KBM-7 (cell line): ENCODE measurements around the gene KDM2A.
A peak's percentile ranks its signal among the peaks of the same experiment; 100 is the strongest.

Experiments
- DNase-seq: peaks from one replicate; pipeline ENCODE4 v3.0.0-alpha.2; 2015
- in situ Hi-C: fragments of 300-500 bp; cut with MboI; formaldehyde crosslinking; loops from 2 replicates; pipeline ENCODE4 v1.14.3; 2020; ENCODE audit warnings: low sequenced_read_pairs, low pct_unique_long_range_greater_than_20kb, mixed read lengths

KDM2A gene

DNA sequence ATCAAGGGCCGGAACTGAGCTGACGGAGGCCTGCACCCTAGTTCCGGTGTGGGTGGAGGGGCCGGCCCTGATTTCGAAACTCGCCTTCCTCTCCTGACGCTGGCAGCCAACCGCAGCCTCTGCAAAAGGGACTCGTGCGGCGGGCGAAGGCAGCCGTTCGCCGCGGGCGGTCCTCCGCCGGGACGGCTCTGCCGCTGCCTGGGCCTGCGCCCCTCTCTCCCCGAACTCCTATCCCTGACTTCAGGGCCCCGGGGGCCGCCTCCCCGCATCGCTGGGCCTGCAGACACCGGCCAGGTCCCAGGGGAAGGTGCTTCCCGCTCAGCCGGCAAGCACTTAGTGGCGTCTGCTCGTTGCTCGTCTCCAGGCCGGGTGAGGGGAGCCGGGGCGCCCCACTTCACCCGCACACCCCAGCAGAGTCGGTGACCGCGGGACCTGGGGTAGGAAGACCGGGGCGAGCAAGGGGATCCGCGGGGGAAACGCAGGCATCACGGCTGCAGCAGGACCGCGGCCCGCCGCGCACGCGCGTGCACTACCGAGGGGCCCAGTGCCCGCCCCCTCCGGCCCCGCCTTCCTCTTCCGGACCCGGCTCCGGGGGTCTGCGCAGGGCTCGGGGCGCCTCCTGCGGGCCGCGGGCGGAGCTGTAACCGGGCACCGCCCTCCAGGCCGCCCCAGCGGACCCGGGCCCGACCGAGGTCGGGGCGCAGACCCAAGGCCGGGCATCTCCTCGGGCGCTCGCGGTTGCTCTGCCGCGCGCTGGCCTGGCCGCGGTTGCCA, 169.6 kb downstream of the KDM2A start:
- in situ Hi-C loops, result no loop called here
- DNase-seq, result peak; percentile 97

- DNase-seq, result no peak
- in situ Hi-C loops, result no loop called here
Observed at GRCh38 chr11:67289226-67289650, 170.2 kb downstream of the KDM2A start, which contains the start of gene ANKRD13D. Gene ANKRD13D (plus strand): TSS chr11:67289303. CDS start chr11:67289461, 158 bp downstream.

GRCh38 chr11:67289651-67290479, 170.8 kb downstream of the KDM2A start:
- in situ Hi-C loops, result no loop called here

GRCh38 chr11:67290801-67291200, 171.7 kb downstream of the KDM2A start:
- no peak for DNase-seq
- in situ Hi-C loops, result no loop called here

More at GRCh38 chr11:67289651-67290479, 170.8 kb downstream of the KDM2A start:
- no peak for DNase-seq

- no peak for DNase-seq
- in situ Hi-C loops, result no loop called here
Observed at GRCh38 chr11:67291481-67292381, 172.7 kb downstream of the KDM2A start.

GRCh38 chr11:67292671-67293070, 173.6 kb downstream of the KDM2A start:
- no peak for DNase-seq
- in situ Hi-C loops, result no loop called here

GRCh38 chr11:67293090-67293489, 174.0 kb downstream of the KDM2A start:
- in situ Hi-C loops, result no loop called here
- DNase-seq, result no peak

- in situ Hi-C loops, result no loop called here
- DNase-seq, result no peak
Observed at GRCh38 chr11:67295846-67296245, 176.8 kb downstream of the KDM2A start.

DNA sequence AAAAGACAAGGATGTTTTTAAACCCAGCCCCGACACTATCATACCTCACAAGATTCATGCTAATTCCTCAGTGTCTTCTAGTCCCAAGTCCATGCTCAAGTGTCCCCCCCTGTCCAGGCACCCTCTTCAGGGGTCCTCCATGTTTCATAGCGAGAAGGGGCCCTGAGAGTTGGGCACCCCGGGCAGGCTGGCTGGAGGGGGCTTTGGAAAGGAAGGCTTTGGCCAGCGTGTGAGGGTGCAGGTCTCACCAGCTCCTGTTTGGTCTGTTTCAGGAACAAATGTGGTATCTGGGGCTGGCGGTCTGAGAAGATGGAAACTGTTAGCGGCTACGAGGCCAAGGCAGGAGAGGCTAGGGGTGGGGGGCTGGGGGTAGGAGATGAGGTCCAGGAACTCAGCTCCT, 179.7 kb downstream of the KDM2A start:
- in situ Hi-C loops, result no loop called here
- DNase-seq, result no peak

- in situ Hi-C loops, result no loop called here
- no peak for DNase-seq
Observed at GRCh38 chr11:67299471-67300191, 180.6 kb downstream of the KDM2A start.

DNA sequence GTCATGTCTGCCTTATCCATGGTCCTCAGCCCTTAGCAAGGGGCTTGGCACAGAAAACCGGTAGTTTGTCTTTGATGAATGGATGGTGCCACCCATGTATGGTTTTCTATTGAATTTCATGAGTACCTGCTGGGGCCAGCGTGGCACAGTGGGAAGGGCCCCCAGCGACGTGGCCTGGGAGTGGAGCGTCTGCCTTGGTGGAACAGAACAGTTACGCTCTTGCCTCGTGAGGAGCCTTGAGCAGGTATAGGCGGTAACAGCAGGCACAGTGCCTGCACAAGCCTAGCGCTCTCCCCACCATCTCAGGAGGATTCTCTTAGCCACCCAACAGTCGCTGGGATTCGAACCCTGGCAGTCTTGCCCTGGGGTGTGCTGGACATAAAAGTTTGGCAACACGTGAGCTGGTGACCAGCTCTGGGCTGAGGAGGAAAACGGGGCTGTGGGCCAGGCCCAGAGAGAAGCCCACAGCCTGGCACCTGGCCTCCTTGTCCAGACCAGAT, 181.2 kb downstream of the KDM2A start:
- no peak for DNase-seq
- in situ Hi-C loops, result no loop called here

DNA sequence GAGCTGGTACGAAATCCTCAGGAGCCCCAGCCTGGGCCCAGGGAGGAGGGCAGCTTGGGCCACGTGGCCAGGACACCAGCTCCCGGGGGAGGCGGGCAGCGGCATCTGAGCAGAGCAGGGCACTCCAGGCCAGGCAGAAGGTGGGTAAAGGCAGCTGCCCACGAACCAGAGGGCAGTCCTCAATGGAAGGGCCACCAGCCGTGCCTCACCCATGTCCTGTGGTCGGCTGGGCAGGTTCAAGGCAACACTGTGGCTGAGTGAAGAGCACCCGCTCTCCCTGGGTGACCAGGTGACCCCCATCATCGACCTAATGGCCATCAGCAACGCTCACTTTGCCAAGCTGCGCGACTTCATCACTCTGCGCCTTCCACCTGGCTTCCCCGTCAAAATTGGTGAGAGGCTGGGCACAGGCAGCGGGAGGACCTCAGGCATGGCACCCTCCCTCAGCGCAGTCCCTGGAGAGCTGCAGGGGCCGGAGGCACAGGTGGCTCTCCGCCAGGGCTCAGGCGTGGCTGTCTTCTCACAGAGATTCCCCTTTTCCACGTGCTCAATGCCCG, 181.8 kb downstream of the KDM2A start:
- DNase-seq, result no peak
- in situ Hi-C loops, result no loop called here

DNA sequence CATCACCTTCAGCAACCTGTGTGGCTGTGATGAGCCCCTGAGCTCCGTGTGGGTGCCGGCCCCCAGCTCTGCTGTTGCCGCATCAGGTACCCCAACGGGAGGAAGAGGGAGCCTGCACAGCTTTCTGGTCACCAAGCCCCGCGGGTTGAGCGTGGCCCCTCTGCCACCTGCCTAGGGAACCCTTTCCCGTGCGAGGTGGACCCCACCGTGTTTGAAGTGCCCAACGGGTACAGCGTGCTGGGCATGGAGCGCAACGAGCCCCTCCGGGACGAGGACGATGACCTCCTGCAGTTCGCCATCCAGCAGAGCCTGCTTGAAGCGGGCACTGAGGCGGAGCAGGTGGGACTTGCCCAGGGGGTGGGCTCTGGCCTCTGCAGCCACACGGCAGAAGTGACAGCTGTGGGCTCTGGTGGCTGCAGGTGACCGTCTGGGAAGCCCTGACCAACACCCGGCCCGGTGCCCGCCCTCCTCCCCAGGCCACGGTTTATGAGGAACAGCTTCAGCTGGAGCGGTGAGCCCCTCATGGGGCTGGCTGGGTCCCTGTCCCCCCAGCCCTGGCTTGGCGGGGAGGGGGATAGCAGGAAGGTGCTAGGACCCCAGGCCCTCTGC, 182.4 kb downstream of the KDM2A start:
- no peak for DNase-seq
- in situ Hi-C loops, result no loop called here

DNA sequence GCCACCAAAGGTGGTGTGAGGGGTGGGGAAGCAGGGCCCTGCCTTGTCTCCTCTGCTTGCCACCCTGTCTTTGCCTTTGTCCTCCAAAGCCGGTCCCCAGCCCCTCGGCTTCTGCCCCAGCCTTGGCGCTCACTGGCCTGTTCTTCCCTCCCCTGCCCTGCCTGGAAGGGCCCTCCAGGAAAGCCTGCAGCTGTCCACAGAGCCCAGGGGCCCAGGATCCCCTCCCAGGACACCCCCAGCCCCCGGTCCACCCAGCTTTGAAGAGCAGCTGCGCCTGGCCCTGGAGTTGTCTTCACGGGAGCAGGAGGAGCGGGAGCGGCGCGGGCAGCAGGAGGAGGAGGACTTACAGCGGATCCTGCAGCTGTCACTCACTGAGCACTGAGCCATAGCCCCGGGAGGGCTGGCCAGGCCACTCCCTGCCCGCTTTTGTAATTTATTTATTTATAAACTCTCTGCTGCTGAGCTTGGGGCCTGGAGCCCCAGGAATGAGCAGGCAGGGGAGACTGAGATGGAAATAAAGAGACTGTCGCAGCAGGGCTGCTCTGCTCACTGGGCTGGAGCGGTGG, 183.0 kb downstream of the KDM2A start:
- in situ Hi-C loops, result no loop called here
- DNase-seq, result no peak

GRCh38 chr11:67302571-67303131, 183.6 kb downstream of the KDM2A start:
- peak; percentile 83 for DNase-seq
- in situ Hi-C loops, result no loop called here

GRCh38 chr11:67303132-67303834, 184.2 kb downstream of the KDM2A start, which contains the start of gene SSH3:
Gene SSH3 (plus strand): TSS chr11:67303530. CDS start chr11:67303626, 96 bp downstream.
- in situ Hi-C loops, result no loop called here
- DNase-seq, result peak; percentile 80
